Measurements from ENCODE around the gene LPIN1.
"Not testable (repeated sequence)": the region's sequence is repeated elsewhere in the genome, so short reads cannot be mapped to it uniquely, and the experiment has no call there.

Gene LPIN1

DNA sequence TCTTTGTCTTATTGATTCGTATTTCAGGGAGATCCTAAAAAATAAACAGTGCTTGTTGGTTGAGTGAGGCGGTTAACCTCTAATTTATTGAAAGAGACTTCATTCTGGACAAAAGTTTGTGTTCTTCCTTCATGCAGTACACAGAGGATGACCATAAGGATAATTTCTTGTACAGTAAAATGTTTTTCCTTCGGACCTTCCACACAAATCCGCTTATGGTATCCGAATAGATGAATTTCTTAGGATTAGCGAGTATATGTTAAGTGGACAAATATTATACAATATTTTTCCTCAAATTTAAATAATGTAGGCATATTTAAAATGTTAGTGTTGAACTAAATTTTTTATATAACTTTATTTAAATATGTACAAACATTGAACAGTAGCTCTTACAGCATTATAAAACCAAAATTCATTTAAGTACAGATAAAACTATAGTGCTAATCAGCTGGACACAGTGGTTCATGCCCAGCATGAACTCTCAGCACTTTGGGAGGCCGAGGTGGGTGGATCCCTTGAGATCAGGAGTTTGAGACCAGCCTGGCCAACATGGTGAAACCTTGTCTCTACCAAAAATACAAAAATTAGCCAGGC lies 84.4 kb downstream of the LPIN1 start:
- DNase-seq (ENCODE audit: low read depth in 4 of 4, low spot score in 1 of 4) = no peak

DNA sequence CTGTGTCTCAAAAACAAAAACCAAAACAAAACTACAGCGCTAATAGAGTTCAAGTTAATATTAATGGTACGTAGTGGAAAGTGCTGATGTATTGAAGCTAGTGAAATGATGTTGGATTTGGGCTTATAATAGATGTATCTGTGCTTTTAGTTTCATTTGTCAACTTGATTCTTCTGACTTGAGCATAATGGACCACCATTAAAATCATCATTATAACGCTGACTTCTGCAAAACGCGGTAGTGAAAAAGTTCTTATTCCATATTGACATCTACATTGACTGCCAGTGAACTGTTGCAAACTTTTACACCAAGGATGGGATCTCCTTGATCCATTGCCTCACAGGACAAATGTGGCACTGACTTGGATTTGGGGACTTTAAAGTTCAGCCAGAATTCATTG lies 85.0 kb downstream of the LPIN1 start:
- no peak for DNase-seq (ENCODE audit: low read depth in 4 of 4, low spot score in 1 of 4)

DNA sequence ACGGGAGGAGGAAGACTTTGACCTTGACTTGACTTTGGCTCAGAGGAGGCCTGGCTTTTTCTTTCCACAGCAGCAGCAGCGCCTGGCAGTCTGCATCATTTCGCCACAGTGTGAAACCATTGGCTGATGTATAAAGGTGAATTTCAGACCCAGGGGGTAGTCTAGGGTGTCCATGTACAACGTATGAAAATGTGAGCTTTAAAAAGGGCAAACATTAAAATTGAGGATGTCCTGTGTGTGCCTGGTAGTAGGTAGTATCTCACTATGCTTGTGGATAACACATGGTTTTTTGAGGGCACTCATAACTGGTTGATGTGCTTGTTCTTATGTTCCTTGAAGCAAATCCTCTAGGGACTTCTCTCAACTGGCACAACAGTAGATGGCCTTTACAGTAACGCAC lies 86.1 kb downstream of the LPIN1 start:
- DNase-seq (ENCODE audit: low read depth in 4 of 4, low spot score in 1 of 4) = no peak

DNA sequence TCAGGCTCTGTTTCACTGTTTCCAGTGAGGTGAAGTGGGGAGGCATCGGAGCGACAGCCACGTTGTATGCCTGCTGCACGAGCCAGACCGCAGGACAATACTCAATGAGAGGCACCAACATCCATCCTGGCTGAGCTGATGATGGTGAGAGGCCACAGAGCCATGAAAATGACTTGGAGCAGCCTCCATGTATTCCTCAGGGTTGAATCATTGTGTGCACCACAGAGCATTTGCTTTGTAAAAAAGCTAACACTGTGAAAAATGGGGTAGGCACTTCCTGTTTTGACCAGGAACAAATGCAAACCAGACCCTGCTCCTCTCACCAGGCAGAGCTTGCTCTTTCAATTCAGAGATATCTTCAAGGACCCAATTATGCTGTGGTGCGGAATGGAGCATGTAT lies 87.2 kb downstream of the LPIN1 start:
- no peak for DNase-seq (ENCODE audit: low read depth in 4 of 4, low spot score in 1 of 4)

DNA sequence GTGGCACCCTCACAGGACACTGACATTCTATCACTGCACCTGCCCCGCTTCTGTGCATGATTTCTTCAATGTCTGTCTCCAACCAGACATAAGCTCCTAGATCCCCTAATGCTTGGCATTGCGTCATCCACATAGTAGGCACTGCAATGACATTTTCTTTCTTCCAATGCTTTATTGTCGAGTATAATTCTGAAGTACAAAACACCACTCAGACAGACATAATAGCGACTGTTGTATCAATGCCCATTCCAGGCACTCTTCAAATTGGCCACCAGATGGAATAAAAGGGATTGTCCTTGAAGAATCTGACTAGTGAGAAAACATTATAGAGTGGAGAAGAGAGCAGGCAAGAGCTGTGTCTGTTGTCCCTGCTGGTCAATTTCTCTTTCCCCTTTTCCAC lies 89.0 kb downstream of the LPIN1 start:
- DNase-seq (ENCODE audit: low read depth in 4 of 4, low spot score in 1 of 4) = no peak

DNA sequence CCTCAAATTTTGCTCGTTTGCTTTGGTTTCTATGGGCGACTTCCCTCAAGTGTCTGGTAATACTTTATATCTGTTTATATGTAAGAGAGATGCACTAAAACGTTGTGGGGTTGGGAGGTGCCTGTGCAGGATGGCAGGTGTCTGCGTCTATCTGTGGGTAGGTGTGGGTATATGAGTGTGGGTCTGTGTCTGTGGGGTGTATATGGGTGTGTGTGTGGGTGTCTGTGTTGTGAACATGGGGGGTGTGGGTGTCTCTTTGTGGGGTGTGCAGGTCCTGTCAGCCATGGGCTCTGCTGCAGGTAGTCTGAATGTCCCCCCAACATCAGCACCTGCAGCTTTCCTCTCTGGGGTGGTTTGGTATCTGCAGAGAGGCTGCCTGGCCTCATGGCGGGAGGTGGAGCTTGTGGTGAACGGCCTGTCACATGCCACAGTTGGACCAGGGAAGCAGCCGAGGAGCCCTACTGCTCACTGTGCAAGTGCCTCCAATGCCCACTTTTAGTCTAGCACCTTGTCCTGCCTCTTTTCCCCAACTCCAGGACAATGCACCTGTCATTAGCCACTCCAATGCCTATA lies 90.3 kb downstream of the LPIN1 start:
- no peak for DNase-seq (ENCODE audit: low read depth in 4 of 4, low spot score in 1 of 4)

DNA sequence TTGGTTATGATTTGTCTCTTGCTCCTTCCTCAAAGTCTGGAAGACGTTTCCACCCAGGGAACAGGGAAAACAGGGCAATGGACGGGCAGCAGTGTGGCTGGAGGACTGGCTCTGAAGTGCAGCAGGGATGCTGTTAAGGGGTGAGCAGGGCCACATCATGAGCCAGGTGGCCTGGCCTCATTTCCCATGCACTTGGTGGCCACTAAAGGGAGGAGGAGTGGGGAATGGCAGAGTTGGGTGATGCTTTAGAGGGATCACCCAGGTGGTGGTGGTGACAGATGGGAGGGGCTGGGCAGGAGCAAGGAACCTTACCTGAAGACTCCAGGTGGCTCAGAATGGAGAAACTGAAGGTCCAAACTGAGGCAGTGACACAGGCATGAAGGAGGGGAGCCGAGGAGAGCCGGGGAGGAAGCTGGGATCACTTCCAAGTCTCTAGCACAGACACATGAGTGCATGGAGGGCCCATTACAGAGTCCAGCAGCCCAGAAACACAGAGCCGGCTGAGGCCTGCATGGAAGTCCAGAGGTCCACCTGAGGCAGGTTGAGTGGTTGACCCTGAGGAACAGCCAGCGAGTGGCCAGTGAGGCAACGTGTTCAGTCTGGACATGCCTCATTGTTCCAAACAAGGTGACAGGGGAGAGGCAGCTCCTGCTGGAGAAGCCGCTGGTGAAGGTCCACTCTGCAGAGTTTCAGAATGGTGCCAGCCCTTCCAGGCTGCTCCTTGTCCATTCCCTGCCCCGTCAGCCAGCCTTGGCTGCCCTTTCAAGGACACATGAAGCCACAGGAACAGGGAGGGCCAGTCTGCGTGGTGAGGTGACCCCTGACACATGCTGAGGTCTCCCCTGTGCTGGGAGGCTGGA lies 91.7 kb downstream of the LPIN1 start:
- no peak for DNase-seq (ENCODE audit: low read depth in 4 of 4, low spot score in 1 of 4)

DNA sequence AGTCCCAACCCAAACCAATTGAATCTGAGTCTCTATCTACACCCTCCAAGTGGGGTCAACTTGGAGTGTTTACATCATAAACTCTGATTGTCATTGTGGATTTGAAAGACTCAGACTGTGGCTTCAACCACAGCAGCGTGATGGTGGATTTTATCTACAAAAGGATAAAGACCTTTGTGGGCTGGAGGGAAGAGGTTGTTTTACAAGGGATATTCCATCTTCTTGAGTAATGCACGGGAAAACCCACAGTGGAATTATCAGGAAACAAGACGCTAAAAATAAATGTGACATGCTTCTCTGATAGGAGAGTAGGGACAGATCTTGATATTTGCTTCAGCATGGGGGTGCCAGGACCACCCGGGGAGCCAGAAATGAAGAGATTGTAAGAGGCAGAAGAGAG lies 93.5 kb downstream of the LPIN1 start:
- DNase-seq (ENCODE audit: low read depth in 4 of 4, low spot score in 1 of 4) = no peak

DNA sequence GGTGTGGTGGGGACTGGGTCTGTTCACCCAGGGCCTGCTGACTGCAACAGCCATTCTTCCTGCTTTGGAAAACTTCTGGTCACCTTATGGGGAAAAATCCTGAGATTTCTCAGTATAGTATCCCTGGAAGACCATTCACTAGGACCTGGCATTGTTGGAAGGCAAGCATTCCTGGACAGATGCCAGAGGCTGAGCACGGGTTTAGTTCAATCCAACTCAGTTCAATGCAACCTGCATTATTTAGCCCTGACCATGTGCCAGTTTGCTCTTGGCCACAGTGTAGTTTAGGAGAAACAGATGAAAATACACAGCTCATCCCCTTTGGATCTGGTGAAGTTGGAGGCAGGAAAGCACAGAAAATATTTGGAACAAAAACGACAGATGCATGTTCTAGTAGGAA lies 95.9 kb downstream of the LPIN1 start:
- DNase-seq (ENCODE audit: low read depth in 4 of 4, low spot score in 1 of 4) = no peak

DNA sequence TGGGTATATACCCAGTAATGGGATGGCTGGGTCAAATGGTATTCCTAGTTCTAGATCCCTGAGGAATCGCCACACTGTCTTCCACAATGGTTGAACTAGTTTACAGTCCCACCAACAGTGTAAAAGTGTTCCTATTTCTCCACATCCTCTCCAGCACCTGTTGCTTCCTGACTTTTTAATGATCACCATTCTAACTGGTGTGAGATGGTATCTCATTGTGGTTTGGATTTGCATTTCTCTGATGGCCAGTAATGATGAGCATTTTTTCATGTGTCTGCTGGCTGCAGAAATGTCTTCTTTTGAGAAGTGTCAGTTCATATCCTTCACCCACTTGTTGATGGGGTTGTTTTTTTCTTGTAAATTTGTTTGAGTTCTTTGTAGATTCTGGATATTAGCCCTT lies 98.4 kb downstream of the LPIN1 start:
- DNase-seq (ENCODE audit: low read depth in 4 of 4, low spot score in 1 of 4) = not testable (repeated sequence)

DNA sequence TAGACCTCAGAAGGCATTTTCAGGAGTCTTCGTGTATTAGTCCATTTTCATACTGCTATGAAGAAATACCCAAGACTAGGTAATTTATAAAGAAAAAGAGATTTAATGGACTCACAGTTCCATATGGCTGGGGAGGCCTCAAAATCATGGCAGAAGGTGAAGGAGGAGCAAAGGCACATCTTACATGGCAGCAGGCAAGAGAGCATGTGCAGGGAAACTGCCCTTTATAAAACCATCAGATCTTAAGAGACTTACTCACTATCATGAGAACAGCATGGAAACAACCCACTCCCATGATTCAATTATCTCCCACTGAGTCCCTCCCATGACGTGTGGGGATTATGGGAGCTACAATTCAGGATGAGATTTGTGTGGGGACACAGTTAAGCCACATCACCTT lies 101.5 kb downstream of the LPIN1 start:
- not testable (repeated sequence) for DNase-seq (ENCODE audit: low read depth in 4 of 4, low spot score in 1 of 4)

DNA sequence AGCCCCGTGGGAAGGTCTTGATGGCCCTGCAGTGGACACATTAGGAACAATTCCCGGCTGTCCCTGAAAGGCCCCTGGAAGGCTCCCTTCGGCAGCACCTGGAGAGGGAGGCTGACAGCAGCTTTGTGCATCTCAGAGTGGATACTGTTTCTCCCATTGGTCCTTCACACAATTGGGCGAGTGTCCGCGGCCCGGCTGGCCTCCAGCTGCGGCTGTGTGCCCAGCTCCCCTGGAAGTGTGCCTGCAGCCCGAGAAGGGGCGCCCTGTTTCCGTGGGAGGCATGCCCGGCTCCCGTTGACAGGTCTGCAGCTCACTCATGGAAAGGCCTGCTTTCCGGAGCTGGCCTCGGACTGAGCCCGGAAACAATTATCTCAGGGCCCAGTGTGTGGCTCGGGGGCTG lies 103.7 kb downstream of the LPIN1 start:
- DNase-seq (ENCODE audit: low read depth in 4 of 4, low spot score in 1 of 4) = no peak

DNA sequence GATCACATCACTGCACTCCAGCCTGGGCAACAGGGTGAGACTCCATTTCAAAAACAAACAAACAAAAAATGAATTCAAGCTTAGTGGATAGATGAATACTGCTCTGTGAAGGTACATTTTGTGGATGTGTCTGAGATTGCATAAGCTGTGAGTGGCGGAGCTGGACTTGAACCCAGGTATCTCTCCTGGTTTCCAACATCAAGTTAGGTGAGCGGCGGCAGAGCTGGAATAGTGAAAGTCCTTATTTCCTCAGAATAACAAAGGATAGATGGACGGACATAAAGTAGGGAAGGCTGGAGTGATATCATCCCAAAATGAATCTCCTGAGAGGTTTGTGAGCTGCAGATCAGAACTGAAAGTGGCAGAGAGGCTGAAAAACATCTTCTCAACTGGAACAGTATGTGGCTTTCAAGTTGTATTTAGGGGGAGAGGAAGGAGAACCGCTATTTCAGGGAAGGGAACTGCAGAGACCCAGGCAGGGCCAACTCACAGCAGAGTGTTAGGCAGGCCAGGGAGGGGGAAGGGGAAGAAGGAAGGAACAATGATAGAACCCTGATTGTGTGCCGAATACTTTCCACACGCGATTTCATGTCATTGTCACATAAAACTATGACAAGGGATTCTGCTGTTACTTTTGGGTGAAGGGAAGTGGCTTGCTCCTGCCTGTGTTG lies 106.2 kb downstream of the LPIN1 start:
- DNase-seq (ENCODE audit: low read depth in 4 of 4, low spot score in 1 of 4) = no peak

DNA sequence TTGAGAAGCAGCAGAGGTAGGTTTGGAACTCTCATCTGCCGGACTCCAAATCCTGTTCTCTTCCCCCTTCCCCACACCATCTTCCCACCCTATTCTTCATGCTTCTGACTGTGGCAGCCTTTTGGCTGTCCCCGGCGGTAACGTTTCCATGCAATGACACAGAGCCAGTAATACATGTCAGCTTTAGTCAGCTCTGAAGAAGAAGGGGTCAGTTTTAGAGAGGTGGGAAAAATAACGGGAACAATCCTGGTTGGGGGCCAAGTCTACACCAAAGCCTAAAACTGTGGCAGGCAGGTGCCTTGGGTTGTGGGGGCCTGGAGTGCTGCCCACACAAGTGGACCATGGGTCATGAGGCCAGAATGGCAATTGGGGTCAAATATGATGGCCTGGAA lies 106.8 kb downstream of the LPIN1 start:
- DNase-seq (ENCODE audit: low read depth in 4 of 4, low spot score in 1 of 4) = no peak

DNA sequence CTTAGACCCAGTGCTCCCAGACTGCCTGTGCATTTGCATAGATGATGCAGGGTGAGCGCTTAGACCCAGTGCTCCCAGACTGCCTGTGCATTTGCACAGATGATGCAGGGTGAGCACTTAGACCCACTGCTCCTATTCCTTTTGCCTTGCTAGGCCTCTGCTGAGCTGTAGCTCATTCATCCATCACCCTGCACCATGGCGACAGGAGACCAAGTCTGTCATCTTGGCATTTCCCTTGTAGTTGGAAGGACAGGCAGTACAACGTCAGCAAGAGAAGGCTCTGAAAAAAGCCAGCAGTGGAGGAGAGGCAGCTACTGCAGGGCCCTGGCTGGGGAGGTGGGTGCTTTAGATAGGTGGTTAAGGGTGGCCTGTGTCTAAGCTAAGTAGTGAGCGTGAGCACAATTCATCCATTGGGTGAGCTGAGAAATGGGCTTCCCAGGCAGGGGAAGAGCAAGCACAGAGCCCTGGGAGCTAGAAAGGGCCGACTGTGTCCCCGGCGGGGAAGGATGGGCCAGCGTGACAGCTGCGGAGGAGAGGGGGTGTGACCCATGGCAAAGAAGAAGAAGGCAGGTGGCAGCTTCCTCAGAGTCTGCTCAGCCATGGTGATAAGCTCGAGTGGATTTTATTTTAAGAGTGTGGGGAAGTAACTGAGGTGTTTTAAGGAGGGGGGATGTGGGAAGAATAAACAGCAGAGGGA lies 108.8 kb downstream of the LPIN1 start:
- DNase-seq (ENCODE audit: low read depth in 4 of 4, low spot score in 1 of 4) = no peak

DNA sequence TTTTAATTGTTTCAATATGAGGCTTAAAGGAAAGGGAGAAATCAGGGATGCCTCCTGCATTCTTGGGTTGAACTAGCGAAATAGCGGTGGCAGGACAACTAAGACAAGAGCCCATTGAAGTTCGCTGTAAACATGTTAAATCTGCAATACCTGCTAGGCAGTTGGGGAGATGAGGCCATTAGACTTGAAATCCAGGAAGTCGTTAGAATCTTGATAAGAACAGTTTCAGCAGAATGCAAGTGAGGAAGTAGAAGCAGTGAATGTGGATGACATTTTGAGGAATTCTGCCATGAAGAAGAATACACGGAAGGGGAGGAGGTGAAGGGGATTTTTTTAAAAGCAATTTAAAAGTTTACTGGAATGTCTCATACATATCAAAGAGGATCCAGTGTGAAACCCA lies 109.7 kb downstream of the LPIN1 start:
- DNase-seq (ENCODE audit: low read depth in 4 of 4, low spot score in 1 of 4) = no peak

DNA sequence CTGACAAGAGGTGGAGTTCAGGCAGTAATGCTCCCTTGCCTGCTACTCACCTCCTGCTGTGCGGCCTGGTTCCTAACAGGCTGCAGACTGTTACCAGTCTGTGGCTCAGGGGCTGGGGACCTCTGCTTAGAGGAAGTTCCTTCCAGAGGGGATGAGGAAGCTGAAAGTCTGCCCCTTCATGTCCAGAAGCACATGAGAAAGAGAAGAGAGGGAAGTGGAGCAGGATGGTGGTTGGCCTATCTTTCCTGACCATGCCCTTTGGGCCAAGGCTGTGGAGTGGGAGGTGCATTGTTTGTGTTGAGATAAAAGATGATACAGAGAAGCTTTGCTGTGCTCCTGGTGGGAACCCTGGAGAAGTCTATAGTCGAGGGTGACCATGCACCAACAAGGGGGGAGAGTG lies 112.5 kb downstream of the LPIN1 start:
- no peak for DNase-seq (ENCODE audit: low read depth in 4 of 4, low spot score in 1 of 4)

DNA sequence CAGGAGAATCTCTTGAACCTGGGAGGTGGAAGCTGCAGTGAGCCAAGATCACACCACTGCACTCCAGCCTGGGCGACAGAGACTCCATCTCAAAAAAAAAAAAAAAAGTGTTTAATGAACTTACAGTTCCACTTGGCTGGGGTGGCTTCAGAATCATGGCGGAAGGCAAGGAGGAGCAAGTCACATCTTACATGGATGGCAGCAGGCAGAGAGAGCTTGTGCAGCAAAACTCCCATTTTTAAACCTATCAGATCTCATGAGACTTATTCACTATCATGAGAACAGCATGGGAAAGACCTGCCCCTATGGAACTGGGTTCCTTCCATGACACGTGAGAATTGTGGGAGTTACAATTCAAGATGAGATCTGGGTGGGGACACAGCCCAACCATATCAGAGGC lies 113.5 kb downstream of the LPIN1 start:
- not testable (repeated sequence) for DNase-seq (ENCODE audit: low read depth in 4 of 4, low spot score in 1 of 4)

DNA sequence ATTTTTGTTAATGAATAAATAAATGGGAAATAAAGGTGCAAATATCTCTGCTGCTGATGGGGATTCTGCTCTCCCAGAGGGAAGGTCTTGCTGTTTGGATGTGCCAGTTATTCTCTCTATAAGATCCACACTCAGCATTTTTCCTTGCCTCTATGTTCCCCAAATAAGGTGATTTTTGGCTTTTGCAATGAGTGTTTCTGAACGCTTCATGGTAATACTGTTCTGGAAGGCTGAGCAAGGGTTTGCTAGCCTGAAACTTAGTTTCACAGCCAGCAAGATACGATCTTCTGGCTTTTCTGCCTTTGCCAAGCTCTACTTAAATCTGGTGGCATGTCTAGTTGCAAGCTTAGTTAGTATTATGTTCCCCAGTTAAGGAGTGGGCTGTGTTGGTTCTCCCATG lies 114.6 kb downstream of the LPIN1 start:
- DNase-seq (ENCODE audit: low read depth in 4 of 4, low spot score in 1 of 4) = no peak

DNA sequence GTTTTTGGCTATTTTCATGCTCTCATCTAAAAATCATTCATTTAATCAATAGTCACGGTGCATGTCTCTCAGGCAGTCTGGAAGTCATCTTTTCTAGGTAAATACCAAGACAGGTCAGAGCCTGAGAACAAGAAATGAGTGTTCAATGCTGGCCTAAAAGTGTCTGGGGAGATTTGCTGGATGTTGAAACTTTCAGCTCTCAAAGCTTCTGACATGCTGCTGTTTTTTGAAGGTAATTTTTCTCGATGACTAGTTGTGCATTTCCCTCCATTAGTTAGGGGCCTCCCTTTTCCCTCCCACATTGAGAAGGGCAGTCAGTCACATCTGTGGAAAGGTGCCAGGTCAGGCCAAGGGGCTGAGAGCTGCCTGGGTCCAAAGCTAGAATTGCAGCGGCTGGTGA lies 115.6 kb downstream of the LPIN1 start:
- no peak for DNase-seq (ENCODE audit: low read depth in 4 of 4, low spot score in 1 of 4)

DNA sequence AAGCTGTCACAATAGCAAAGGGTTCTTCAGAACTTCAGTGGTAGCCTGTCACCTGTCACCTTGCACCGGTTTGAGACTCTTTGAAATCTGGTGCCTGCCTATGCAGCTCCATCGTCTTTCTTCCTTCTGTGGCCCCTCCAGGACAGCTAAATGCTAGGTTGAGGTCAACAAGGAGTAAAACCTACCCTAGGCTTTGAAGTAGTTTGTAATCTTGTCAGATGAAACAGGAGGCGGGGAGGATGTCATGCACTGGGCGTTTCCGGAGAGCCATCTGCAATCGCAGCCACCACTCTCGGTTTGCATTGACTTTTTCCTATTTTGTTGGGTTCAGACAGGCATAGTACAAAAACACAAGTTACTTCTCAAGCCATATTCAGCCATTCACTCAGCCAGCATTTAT lies 116.7 kb downstream of the LPIN1 start:
- DNase-seq (ENCODE audit: low read depth in 4 of 4, low spot score in 1 of 4) = no peak

All from stimulated activated CD4-positive, alpha-beta T cell treated with anti-CD3 and anti-CD28 coated beads, Interleukin-1b, Interleukin-23, amount 100 ng/mL, for 24 hours (primary cell).